Omental fat pad (tissue), 4 donors: ENCODE data around the gene ARID5A. TPM values are rescaled to one million over a fixed set of nuclear protein-coding genes. Genes with fewer than 3 reads are reported as not detected.
"Not testable (repeated sequence)": the region's sequence is repeated elsewhere in the genome, so short reads cannot be mapped to it uniquely, and the experiment has no call there.

Source experiments
- ATAC-seq: fragments of 150-250 bp; one replicate; pipeline ENCODE4 v1.9.1; 2016; ENCODE audit warnings: mild to moderate bottlenecking, moderate library complexity; ENCODE audit not compliant: low FRiP score
- DNase-seq: peaks from one replicate; pipeline ENCODE4 v3.0.0-alpha.2; 2019; ENCODE audit warnings: low spot score
- total RNA-seq, 4 donors: library from RNA; depleted of rRNA; stranded (reverse); fragments of >200 nt; gene quantifications; one replicate each; pipeline ENCODE4 v1.1.0, GENCODE V29; 2016
- TF ChIP-seq, protein P1 (sequence below), 3 donors: fragments of 450-650 bp; IDR thresholded peaks; one replicate each; pipeline ENCODE4 v1.5.1; 2016 to 2017; ENCODE audit warnings: antibody characterized with exemption in 3 of 3, mild to moderate bottlenecking in 3 of 3, moderate library complexity in 2 of 3

The ARID5A gene
- total RNA-seq, 4 donors from 2014 or later = 26.2 to 79.7 (median 41.8) TPM

DNA sequence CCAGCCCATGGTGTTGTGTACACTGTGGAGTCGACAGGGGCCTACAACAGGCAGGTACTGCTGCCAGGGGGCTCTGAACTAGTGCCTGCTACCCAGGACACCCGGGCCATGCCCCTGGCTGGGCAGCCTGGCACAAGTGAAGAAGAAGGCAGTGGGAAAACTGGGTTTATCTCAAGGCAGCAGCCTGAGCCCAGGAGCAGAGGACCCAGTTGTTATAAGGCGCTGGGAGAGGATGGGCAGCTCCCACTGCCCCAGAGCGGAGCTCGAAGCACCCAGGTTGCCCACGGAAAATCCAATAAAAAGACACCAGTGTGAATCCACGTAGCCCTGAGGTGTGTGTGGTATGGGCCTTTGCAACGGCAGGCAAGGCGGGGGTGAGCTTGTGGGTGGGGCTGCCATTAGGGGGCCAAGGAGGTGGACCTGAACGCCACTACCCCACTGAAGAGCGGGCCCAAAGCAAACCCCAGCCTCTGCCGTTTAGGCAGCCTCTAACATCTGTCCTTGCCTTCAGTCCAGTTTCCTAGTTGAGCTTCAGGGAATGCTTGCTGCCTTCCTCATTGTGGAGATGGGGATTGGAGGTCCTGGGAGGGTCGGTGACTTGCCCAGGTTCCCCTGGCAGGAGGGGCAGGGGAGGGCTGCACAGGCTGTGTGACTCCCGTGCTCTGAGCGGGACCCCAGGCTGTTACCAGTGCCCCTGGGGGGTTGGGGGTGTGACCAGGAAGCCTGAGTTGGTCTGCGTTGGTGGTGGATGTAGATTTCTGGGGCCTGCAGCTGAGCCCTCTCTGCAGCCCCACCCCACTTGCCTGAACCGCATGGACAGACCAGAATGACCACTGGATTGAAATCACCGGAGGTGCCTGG, 16.0 kb downstream of the ARID5A start:
- ATAC-seq (no peak), DNase-seq (no peak)
- TF ChIP-seq, protein P1, sequence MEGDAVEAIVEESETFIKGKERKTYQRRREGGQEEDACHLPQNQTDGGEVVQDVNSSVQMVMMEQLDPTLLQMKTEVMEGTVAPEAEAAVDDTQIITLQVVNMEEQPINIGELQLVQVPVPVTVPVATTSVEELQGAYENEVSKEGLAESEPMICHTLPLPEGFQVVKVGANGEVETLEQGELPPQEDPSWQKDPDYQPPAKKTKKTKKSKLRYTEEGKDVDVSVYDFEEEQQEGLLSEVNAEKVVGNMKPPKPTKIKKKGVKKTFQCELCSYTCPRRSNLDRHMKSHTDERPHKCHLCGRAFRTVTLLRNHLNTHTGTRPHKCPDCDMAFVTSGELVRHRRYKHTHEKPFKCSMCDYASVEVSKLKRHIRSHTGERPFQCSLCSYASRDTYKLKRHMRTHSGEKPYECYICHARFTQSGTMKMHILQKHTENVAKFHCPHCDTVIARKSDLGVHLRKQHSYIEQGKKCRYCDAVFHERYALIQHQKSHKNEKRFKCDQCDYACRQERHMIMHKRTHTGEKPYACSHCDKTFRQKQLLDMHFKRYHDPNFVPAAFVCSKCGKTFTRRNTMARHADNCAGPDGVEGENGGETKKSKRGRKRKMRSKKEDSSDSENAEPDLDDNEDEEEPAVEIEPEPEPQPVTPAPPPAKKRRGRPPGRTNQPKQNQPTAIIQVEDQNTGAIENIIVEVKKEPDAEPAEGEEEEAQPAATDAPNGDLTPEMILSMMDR (IDR thresholded peaks at IDR 0.05) = no peak

DNA sequence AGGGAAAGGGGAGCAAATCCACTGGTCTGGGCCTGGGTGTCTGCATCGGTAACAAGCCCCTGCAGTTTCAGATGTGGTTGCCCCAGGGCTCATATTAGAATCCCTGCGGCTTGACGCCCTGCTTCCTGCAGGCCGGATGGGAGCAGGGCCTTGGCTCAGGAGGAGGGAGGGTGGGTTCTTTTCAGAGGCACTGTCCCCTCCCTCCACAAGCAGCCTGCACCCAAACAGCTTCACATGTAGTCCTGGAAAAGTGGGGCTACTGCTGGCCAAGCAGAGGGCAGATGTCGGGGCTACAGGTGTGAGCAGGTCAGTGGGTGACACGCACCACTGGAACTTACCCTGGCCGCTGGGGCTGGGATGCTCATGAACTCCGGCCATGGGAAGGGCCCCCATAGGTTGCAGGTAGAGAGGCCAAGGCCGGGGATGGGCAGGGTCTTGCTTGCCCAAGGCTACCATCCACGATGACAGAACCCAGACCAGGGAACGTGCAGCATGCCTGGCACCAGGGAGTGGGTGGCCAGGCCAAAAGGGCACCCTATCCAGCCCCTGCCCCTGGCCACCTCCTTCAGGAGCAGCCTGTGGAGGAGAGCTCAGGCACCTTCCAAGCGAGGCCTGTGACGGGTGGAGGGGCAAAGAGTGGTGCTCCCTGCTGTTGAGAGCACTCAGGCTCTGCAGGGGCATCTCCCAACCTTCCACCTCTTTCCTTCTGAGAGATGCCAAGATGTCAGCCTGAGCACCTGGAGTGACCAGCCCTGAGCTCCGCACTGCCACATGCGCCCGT, 16.8 kb downstream of the ARID5A start:
- no peak for DNase-seq
- TF ChIP-seq, protein P1 (IDR thresholded peaks at IDR 0.05) = no peak
- no peak for ATAC-seq

DNA sequence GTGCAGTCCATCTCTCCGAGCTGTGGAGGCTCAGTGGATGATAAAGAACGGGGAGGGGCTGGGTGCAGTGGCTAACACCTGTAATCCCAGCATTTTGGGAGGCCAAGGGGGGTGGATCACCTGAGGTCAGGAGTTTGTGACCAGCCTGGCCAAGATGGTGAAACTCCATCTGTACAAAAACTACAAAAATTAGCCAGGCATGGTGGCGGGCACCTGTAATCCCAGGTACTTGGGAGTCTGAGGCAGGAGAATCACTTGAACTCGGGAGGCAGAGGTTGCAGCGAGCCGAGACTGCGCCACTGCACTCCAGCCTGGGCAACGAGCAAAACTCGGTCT, 17.4 kb downstream of the ARID5A start:
- ATAC-seq, DNase-seq: not testable (repeated sequence)

DNA sequence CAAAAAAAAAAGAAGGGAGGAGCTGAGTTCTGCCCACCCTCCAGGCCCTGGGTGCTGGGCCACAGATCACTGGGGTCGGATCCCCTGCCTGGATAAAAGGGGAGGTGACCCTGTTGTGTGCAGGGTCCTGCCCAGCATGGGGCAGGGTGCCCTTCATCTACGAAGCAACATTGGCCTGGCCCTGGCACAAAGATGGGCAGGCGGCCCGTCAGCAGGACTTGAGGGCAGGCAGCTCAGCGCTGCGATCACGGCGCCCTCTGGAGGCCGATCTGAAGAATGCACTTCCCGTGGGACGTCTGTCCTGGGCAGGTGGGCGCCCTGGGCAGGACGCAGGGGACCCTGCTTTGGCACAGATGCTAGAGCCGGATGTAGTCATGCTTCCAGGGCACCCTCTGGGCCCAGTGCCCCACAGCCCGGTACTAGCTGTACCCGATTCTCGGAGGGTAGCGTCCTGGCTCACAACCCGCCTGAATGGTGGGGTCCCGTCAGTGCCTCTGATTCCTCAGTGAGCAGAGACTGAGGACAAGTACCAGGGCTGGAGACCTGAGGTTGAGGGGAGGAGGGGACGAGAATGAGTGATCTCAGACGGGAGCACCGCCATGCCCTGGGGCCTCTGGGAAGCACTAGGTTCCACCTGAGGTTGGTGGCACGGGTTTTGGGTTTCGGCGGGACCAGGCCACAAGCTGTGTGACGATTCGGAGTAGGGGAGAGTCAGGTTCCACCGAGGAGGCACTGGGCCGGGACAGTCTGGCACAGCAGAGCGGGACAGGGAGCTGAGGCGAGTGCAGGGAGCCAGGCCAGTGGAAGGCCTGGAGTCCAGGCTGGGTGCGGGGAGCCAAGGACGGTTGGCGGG, 18.0 kb downstream of the ARID5A start:
- ATAC-seq (peak; percentile 49), DNase-seq (no peak)
- TF ChIP-seq, protein P1 (IDR thresholded peaks at IDR 0.05) = peak in 2 of 3 donors; percentile 59 to 81

DNA sequence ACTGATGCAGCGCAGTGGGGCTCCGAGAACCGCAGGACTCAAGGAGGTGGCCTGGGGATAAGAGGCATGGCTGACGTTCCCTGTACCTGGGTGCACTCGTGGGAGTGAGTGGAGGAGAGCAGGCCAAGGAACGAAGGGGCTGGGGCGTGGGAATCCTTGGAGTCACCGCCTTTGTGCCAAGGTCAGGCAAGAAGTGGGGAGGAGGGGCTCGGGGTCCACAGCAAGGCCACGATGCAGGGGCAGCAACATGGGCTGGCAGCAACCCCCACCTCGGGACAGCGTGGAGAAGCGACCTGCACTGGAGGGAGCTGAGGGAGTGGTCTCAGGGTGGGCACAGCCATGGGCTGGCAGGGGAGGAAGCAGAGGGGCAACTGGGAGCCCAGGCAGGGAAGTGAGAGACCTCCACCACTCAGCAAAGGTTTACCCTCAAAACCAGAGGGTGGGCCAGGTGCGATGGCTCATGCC, 18.6 kb downstream of the ARID5A start:
- no peak for DNase-seq
- no peak for ATAC-seq
- TF ChIP-seq, protein P1 (IDR thresholded peaks at IDR 0.05) = no peak

DNA sequence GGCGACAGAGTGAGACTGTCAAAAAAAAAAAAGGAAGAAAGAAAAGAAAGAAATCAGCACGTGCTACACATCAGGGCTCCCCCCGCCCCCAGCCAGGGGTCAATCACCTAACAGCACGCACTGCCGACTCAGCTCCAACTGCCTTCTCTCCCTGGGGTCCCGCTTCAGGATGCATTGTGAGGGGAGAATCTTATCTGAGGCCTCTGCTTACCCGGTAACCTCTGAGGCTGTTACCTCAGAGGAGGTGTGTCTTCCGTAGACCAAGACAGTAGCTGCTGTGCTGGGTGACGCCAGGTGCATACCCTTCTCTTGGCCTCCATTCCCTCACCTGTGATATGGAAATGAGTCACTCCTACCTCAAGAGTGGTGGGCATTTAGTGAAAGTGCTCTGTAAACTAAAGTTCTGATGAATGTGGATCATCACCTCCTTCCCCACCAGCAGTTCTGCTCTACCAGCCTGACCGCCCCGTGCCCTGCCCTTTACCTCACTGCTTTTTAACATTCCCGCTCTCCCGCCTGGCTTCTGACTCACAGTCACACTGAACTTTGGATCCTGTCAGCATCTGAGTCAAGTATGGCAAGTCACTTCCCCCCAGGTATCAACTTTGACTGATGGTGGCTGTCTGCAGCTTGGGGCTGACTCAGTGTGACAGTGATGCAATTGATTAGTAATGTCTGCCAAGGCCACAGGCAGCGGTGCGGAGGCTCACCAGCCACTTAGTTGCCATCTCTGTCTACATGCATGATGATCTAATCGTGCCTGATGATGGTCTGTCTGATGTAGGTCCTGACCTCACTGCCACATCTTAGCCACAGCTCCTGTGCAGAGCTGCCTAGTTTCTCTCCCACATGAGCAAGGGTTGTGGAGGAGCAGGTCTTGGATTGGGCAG, 20.1 kb downstream of the ARID5A start:
- ATAC-seq = peak; percentile 30
- no peak for DNase-seq
- TF ChIP-seq, protein P1 (IDR thresholded peaks at IDR 0.05) = no peak

DNA sequence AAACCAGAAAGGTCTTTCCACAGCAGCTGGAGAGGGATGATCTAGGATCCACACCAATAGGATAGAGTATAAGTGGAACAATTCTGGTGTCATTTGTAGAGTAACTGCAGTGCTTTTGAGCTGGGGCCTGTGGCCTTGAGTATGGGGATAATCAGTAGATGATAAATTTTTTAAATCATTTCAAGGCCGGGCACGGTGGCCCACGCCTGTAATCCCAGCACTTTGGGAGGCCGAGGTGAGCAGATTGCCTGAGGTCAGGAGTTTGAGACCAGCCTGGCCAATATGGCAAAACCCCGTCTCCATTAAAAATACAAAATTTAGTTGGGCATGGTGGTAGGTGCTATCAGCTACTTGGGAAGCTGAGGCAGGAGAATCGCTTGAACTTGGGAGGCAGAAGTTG, 20.9 kb downstream of the ARID5A start:
- ATAC-seq, DNase-seq: not testable (repeated sequence)
